Measurements from ENCODE around the gene KCTD13. TPM values are rescaled to one million over a fixed set of nuclear protein-coding genes. Genes with fewer than 3 reads are reported as not detected.

KCTD13 gene
- polyA plus RNA-seq, 1 experiment, result 7.4 TPM

- TF ChIP-seq CTCF (IDR thresholded peaks at IDR 0.05; ENCODE audit: low read depth, low read length), result no peak
- ChIA-PET CTCF (interaction anchor here (0.6 to 1.2 kb wide), 3 partner anchors 9 to 124 kb away, joined by 3 read pairs; partner anchors contain the start of gene KCTD13), POLR2A (interaction anchor here (1.0 kb wide), 1 partner anchor 56 kb away, joined by 5 read pairs; the partner anchor contains the start of gene TAOK2)
- no peak overlapping the region for H3K27ac ChIP-seq (ENCODE audit: low read depth, low read length)
- H3K4me3 ChIP-seq (ENCODE audit: low read depth, low read length), result no peak overlapping the region
- DNase-seq (ENCODE audit: low read depth, low spot score), result no peak
- H3K27me3 ChIP-seq (ENCODE audit: control insufficient read depth, insufficient read depth, low read length), result no peaks in the 10 kb centered on the region
- no peaks in the 10 kb centered on the region for H3K9me3 ChIP-seq (ENCODE audit: control insufficient read depth, insufficient read depth, low read length)
Observed at GRCh38 chr16:29916979-29917378, 9.0 kb downstream of the KCTD13 start.

- H3K4me3 ChIP-seq (ENCODE audit: low read depth, low read length), result no peak overlapping the region
- POLR2A ChIA-PET, result interaction anchor here (1.5 kb wide), 1 partner anchor 11 kb away, joined by 4 read pairs; the partner anchor contains the start of gene KCTD13
- CTCF ChIA-PET, result interaction anchor here (0.6 kb wide), 1 partner anchor 55 kb away, joined by 4 read pairs; no protein-coding TSS in a partner anchor
- H3K27me3 ChIP-seq (ENCODE audit: control insufficient read depth, insufficient read depth, low read length), result no peaks in the 10 kb centered on the region
- H3K27ac ChIP-seq (ENCODE audit: low read depth, low read length), result no peak overlapping the region
- TF ChIP-seq CTCF (IDR thresholded peaks at IDR 0.05; ENCODE audit: low read depth, low read length), result no peak
- no peaks in the 10 kb centered on the region; the same call in 1 of the 2 replicates for H3K9me3 ChIP-seq (ENCODE audit: control insufficient read depth, insufficient read depth, low read length)
- DNase-seq (ENCODE audit: low read depth, low spot score), result no peak
Observed at GRCh38 chr16:29915590-29916247, 10.3 kb downstream of the KCTD13 start.

GRCh38 chr16:29913514-29913913, 12.5 kb downstream of the KCTD13 start:
- POLR2A ChIA-PET, result interaction anchor here (1.4 kb wide), 1 partner anchor 14 kb away, joined by 4 read pairs; the partner anchor contains the start of gene SEZ6L2
- no peak for TF ChIP-seq CTCF (IDR thresholded peaks at IDR 0.05; ENCODE audit: low read depth, low read length)

GRCh38 chr16:29912087-29912486, 13.9 kb downstream of the KCTD13 start:
- no peaks in the 10 kb centered on the region; the same call in 1 of the 2 replicates for H3K9me3 ChIP-seq (ENCODE audit: control insufficient read depth, insufficient read depth, low read length)
- H3K27me3 ChIP-seq (ENCODE audit: control insufficient read depth, insufficient read depth, low read length), result no peaks in the 10 kb centered on the region
- ChIA-PET CTCF (no interaction called here), POLR2A (interaction anchor here (0.5 to 1.2 kb wide), 2 partner anchors 15 to 267 kb away, joined by 3 to 4 read pairs; partner anchors contain the start of gene KCTD13)
- H3K27ac ChIP-seq (ENCODE audit: low read depth, low read length), result no peak overlapping the region
- no peak overlapping the region for H3K4me3 ChIP-seq (ENCODE audit: low read depth, low read length)
- no peak for DNase-seq (ENCODE audit: low read depth, low spot score)
- no peak for TF ChIP-seq CTCF (IDR thresholded peaks at IDR 0.05; ENCODE audit: low read depth, low read length)

More at GRCh38 chr16:29913514-29913913, 12.5 kb downstream of the KCTD13 start:
- Histone ChIP-seq H3K4me3 (ENCODE audit: low read depth, low read length) (no peak overlapping the region), H3K27ac (ENCODE audit: low read depth, low read length) (no peak overlapping the region), H3K27me3 (ENCODE audit: control insufficient read depth, insufficient read depth, low read length) (no peaks in the 10 kb centered on the region), H3K9me3 (ENCODE audit: control insufficient read depth, insufficient read depth, low read length) (no peaks in the 10 kb centered on the region; the same call in 1 of the 2 replicates)
- CTCF ChIA-PET, result no interaction called here
- DNase-seq (ENCODE audit: low read depth, low spot score), result no peak

- no peak overlapping the region for H3K27ac ChIP-seq (ENCODE audit: low read depth, low read length)
- no peak overlapping the region for H3K4me3 ChIP-seq (ENCODE audit: low read depth, low read length)
- H3K9me3 ChIP-seq (ENCODE audit: control insufficient read depth, insufficient read depth, low read length), result no peaks in the 10 kb centered on the region; the same call in 1 of the 2 replicates
- DNase-seq (ENCODE audit: low read depth, low spot score), result no peak
- H3K27me3 ChIP-seq (ENCODE audit: control insufficient read depth, insufficient read depth, low read length), result no peaks in the 10 kb centered on the region
- CTCF ChIA-PET, result interaction anchor here (1.0 kb wide), 1 partner anchor 12 kb away, joined by 4 read pairs; no protein-coding TSS in a partner anchor
- TF ChIP-seq CTCF (IDR thresholded peaks at IDR 0.05; ENCODE audit: low read depth, low read length), result no peak
- POLR2A ChIA-PET, result interaction anchor here (0.5 to 1.2 kb wide), 3 partner anchors 15 to 267 kb away, joined by 3 to 5 read pairs (median 4); partner anchors contain the start of gene KCTD13
Observed at GRCh38 chr16:29911676-29912010, 14.4 kb downstream of the KCTD13 start.

Data from AG04450 (cell line).